Measurements from ENCODE around the gene SLC43A2. TPM values are rescaled to one million over a fixed set of nuclear protein-coding genes. Genes with fewer than 3 reads are reported as not detected.
A peak's percentile ranks its signal among the peaks of the same experiment; 100 is the strongest.

Gene SLC43A2
- total RNA-seq, 1 experiment from 2014 or later, result 11.0 TPM

DNA sequence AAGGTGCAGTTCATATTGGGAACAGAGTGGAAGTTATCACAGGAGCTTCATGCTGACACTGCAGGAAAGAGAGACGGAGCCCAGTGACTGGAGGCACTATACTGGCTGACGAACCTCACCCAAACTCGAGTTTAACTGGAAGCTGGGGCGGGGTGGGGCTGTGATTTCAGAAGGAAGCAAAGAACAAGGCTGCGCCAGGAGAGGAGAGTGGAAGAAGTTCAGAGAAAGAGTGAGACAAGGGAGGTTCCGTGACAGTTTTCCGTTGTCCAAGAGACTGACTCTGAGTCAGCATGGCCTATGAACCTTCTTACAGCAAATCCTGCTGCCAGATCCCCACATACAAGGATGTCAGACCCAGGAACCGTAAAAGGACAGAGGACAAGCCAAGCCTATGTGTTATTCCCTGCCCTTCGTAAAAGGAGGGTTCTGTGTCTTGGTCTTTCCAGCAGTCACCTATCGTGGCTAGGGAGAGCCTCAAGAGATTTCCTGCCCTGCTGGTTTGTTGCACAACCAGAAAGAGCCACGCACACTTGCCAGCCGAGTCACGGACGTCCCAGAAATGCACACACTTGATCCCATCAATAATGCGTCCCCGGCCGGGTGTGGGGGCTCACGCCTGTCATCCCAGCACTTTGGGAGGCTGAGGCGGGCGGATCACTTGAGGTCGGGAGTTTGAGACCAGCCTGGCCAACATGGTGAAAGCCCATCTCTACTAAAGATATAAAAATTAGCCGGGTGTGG is 71.1 kb downstream of the SLC43A2 start:
- H3K36me3 Mint-ChIP-seq, result peaks cover under 1% of the 10 kb centered on the region; the same call in 1 of the 2 replicates
- no peaks in the 10 kb centered on the region for H3K9me3 Mint-ChIP-seq
- POLR2A ChIA-PET, result no interaction called here
- ATAC-seq (no peak), DNase-seq (ENCODE audit: low spot score) (no peak)
- H3K27me3 Mint-ChIP-seq (ENCODE audit: low read depth), result no peaks in the 10 kb centered on the region; the same call in 1 of the 2 replicates
- H3K4me1 Mint-ChIP-seq, result peaks cover 24% of the 10 kb centered on the region
- CTCF ChIA-PET, result no interaction called here
- no peak overlapping the region for H3K4me3 Mint-ChIP-seq
- peak overlapping the region; percentile 24 for H3K27ac Mint-ChIP-seq
- TF ChIP-seq MYBL2 (CRISPR knock-in tag; IDR thresholded peaks at IDR 0.05), result no peak
- no peak for TF ChIP-seq SP1 (CRISPR knock-in tag; conservative IDR thresholded peaks at IDR 0.05)
- TF ChIP-seq EMX1 (CRISPR knock-in tag; IDR thresholded peaks at IDR 0.05), result no peak
- no peak for TF ChIP-seq ZNF671 (CRISPR knock-in tag; IDR thresholded peaks at IDR 0.05)
- TF ChIP-seq AFF4 (CRISPR knock-in tag; IDR thresholded peaks at IDR 0.05; ENCODE audit: borderline replicate concordance), result no peak
- no peak for TF ChIP-seq ZNF532 (CRISPR knock-in tag; IDR thresholded peaks at IDR 0.05; ENCODE audit: borderline replicate concordance)
- TF ChIP-seq ZNF138 (CRISPR knock-in tag; conservative IDR thresholded peaks at IDR 0.05), result no peak
- no peak for TF ChIP-seq TEAD4 (CRISPR knock-in tag; IDR thresholded peaks at IDR 0.05)
- TF ChIP-seq ZNF425 (CRISPR knock-in tag; conservative IDR thresholded peaks at IDR 0.05), result no peak

- no peaks in the 10 kb centered on the region; the same call in 1 of the 2 replicates for H3K27me3 Mint-ChIP-seq (ENCODE audit: low read depth)
- ATAC-seq (no peak), DNase-seq (ENCODE audit: low spot score) (no peak)
- H3K36me3 Mint-ChIP-seq, result peaks cover 11% of the 10 kb centered on the region
- POLR2A ChIA-PET, result no interaction called here
- peak overlapping the region; percentile 74; the same call in 1 of the 2 replicates for H3K27ac Mint-ChIP-seq
- H3K4me3 Mint-ChIP-seq, result no peak overlapping the region
- H3K9me3 Mint-ChIP-seq, result no peaks in the 10 kb centered on the region
- peaks cover 18% of the 10 kb centered on the region for H3K4me1 Mint-ChIP-seq
- CTCF ChIA-PET, result interaction anchor here (1.6 kb wide), 1 partner anchor 74 kb away, joined by 4 read pairs; no protein-coding TSS in a partner anchor
- TF ChIP-seq, protein P1, sequence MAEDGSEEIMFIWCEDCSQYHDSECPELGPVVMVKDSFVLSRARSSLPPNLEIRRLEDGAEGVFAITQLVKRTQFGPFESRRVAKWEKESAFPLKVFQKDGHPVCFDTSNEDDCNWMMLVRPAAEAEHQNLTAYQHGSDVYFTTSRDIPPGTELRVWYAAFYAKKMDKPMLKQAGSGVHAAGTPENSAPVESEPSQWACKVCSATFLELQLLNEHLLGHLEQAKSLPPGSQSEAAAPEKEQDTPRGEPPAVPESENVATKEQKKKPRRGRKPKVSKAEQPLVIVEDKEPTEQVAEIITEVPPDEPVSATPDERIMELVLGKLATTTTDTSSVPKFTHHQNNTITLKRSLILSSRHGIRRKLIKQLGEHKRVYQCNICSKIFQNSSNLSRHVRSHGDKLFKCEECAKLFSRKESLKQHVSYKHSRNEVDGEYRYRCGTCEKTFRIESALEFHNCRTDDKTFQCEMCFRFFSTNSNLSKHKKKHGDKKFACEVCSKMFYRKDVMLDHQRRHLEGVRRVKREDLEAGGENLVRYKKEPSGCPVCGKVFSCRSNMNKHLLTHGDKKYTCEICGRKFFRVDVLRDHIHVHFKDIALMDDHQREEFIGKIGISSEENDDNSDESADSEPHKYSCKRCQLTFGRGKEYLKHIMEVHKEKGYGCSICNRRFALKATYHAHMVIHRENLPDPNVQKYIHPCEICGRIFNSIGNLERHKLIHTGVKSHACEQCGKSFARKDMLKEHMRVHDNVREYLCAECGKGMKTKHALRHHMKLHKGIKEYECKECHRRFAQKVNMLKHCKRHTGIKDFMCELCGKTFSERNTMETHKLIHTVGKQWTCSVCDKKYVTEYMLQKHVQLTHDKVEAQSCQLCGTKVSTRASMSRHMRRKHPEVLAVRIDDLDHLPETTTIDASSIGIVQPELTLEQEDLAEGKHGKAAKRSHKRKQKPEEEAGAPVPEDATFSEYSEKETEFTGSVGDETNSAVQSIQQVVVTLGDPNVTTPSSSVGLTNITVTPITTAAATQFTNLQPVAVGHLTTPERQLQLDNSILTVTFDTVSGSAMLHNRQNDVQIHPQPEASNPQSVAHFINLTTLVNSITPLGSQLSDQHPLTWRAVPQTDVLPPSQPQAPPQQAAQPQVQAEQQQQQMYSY (CRISPR knock-in tag; IDR thresholded peaks at IDR 0.05), result no peak
- TF ChIP-seq PRRX2 (CRISPR knock-in tag; IDR thresholded peaks at IDR 0.05) (no peak), IRF1 (CRISPR knock-in tag; IDR thresholded peaks at IDR 0.05) (no peak), PREB (CRISPR knock-in tag; IDR thresholded peaks at IDR 0.05; ENCODE audit: borderline replicate concordance) (no peak), ZNF396 (CRISPR knock-in tag; IDR thresholded peaks at IDR 0.05; ENCODE audit: borderline replicate concordance) (no peak), ZNF423 (CRISPR knock-in tag; IDR thresholded peaks at IDR 0.05) (no peak), GTF2I (CRISPR knock-in tag; conservative IDR thresholded peaks at IDR 0.05) (no peak)
Measured at GRCh38 chr17:1555651-1556471, 72.8 kb downstream of the SLC43A2 start.
